Myocyte (in vitro differentiated cells): ENCODE results near the gene METTL16. TPM values are rescaled to one million over a fixed set of nuclear protein-coding genes. Genes with fewer than 3 reads are reported as not detected.
A peak's percentile ranks its signal among the peaks of the same experiment; 100 is the strongest.

Experiments used
- DNase-seq: peaks from one replicate; pipeline ENCODE4 v3.0.0-alpha.2; 2012; ENCODE audit warnings: low read depth
- total RNA-seq: library from RNA; depleted of rRNA; stranded (reverse); fragments of >200 nt; gene quantifications from 2 replicates; pipeline ENCODE4 v1.2.3, GENCODE V29; 2014

Gene METTL16
- total RNA-seq, 1 donor from 2014 or later: 28.9 TPM

- no peak for DNase-seq
Measured at GRCh38 chr17:2397247-2398171, 114.2 kb downstream of the METTL16 start.

GRCh38 chr17:2396568-2397246 is 115.0 kb downstream of the METTL16 start:
- DNase-seq: peak; percentile 98

GRCh38 chr17:2396192-2396567 is 115.5 kb downstream of the METTL16 start:
- DNase-seq: no peak

GRCh38 chr17:2395258-2396181 is 116.2 kb downstream of the METTL16 start:
- no peak for DNase-seq

- no peak for DNase-seq
Measured at GRCh38 chr17:2394775-2395201, 116.9 kb downstream of the METTL16 start.

GRCh38 chr17:2393954-2394749 is 117.5 kb downstream of the METTL16 start:
- no peak for DNase-seq

GRCh38 chr17:2393174-2393953 is 118.3 kb downstream of the METTL16 start:
- peak; percentile 84 for DNase-seq

- DNase-seq: peak; percentile 93
Measured at GRCh38 chr17:2392252-2393173, 119.2 kb downstream of the METTL16 start.

- no peak for DNase-seq
Measured at GRCh38 chr17:2391597-2392251, 120.0 kb downstream of the METTL16 start.

- no peak for DNase-seq
Measured at GRCh38 chr17:2390199-2390836, 121.4 kb downstream of the METTL16 start.

- no peak for DNase-seq
Measured at GRCh38 chr17:2388683-2389055, 123.0 kb downstream of the METTL16 start.

GRCh38 chr17:2388020-2388682 is 123.5 kb downstream of the METTL16 start:
- no peak for DNase-seq

GRCh38 chr17:2387086-2388019 is 124.3 kb downstream of the METTL16 start:
- DNase-seq: no peak

GRCh38 chr17:2386400-2387085 is 125.1 kb downstream of the METTL16 start:
- no peak for DNase-seq
